GM19099 (cell line): ENCODE results near the gene SUSD2.

Experiments
- POLR2A ChIP-seq: IDR thresholded peaks from 3 replicates; pipeline ENCODE4 v1.6.1; 2011; ENCODE audit warnings: low read depth; ENCODE audit not compliant: insufficient read length; ENCODE audit errors: extremely low read depth

The SUSD2 gene

GRCh38 chr22:24146791-24147353 lies 34.4 kb upstream of the SUSD2 start:
- no peak for TF ChIP-seq POLR2A

GRCh38 chr22:24147666-24148065 lies 33.6 kb upstream of the SUSD2 start:
- no peak for TF ChIP-seq POLR2A

- TF ChIP-seq POLR2A, result no peak
These were observed 32.8 kb upstream of the SUSD2 start for GRCh38 chr22:24148266-24149197.

- TF ChIP-seq POLR2A, result no peak
These were observed 32.1 kb upstream of the SUSD2 start for GRCh38 chr22:24149198-24149590.

- TF ChIP-seq POLR2A, result no peak
These were observed 27.9 kb upstream of the SUSD2 start for GRCh38 chr22:24153353-24153752.

- TF ChIP-seq POLR2A, result no peak
These were observed 27.3 kb upstream of the SUSD2 start for GRCh38 chr22:24153959-24154358.

- no peak for TF ChIP-seq POLR2A
These were observed 26.5 kb upstream of the SUSD2 start for GRCh38 chr22:24154826-24155225.

- no peak for TF ChIP-seq POLR2A
These were observed 25.6 kb upstream of the SUSD2 start for GRCh38 chr22:24155627-24156140.

GRCh38 chr22:24156141-24156912 lies 25.0 kb upstream of the SUSD2 start:
- peak; percentile 54 for TF ChIP-seq POLR2A

- peak; percentile 64 for TF ChIP-seq POLR2A
These were observed 24.1 kb upstream of the SUSD2 start for GRCh38 chr22:24156913-24157821.

GRCh38 chr22:24157822-24158135 lies 23.5 kb upstream of the SUSD2 start:
- TF ChIP-seq POLR2A, result no peak

- no peak for TF ChIP-seq POLR2A
These were observed 21.6 kb upstream of the SUSD2 start for GRCh38 chr22:24159650-24160049.

GRCh38 chr22:24160546-24160945 lies 20.7 kb upstream of the SUSD2 start:
- TF ChIP-seq POLR2A, result no peak

- TF ChIP-seq POLR2A, result no peak
These were observed 19.8 kb upstream of the SUSD2 start for GRCh38 chr22:24161485-24161884.

- TF ChIP-seq POLR2A, result no peak
These were observed 19.4 kb upstream of the SUSD2 start for GRCh38 chr22:24161909-24162308.

- no peak for TF ChIP-seq POLR2A
These were observed 18.9 kb upstream of the SUSD2 start for GRCh38 chr22:24162436-24162835.
